ENCODE measurements around the gene CGB2. TPM values are rescaled to one million over a fixed set of nuclear protein-coding genes. Genes with fewer than 3 reads are reported as not detected.

Gene CGB2
- total and polyA plus RNA-seq, 2 of the 13 experiments (the other 11 are each of a cell fraction or from before 2014, with no cell fraction given), result not detected

DNA sequence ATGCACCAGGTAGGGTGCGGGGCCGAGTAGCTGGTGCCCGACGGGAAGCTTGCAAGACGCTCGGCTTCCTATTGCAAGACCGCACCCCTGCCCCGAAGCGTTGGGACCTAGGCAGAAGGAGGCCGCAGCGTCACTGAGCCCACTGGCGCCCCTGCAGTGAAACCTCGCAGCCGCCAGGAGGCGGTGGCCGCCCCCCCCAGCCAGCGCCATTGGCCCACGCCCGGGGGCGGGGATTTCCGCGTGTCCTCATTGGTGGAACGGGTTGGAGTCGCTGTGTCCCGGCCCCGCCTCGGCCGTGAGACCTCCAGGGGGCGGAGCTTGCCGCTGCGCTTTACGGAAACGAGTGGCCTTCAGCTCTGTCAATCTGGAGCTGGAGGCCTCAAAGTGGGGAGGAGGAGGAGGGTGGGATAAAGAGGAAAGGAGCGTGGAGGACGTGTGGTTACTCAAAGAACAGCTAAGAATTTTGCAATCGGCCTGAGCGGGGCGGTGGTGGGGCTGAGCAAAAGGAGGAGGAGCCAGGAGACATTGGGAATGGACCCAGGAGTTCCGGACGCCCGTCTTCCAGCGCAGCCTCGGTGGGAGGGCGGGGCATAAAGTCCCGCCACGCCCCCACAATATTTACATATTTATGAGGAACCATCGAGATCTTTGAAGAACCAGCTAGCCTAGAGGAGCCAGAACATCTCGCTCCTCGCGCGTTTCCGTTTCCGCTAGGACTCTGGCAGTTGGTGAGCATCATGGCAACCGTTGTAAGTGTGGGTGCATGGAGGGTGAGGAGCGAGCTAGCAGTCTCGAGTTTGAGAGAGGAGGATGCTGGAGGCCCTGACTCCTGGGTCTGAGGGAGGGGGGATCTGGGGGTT, 38.3 kb upstream of the CGB2 start, which contains the start of the genes GYS1 and RUVBL2 (continued):
- TF ChIP-seq, protein P1, sequence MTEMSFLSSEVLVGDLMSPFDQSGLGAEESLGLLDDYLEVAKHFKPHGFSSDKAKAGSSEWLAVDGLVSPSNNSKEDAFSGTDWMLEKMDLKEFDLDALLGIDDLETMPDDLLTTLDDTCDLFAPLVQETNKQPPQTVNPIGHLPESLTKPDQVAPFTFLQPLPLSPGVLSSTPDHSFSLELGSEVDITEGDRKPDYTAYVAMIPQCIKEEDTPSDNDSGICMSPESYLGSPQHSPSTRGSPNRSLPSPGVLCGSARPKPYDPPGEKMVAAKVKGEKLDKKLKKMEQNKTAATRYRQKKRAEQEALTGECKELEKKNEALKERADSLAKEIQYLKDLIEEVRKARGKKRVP (CRISPR knock-in tag; IDR thresholded peaks at IDR 0.05), result 0 out of 4 replicates have a peak, but pooled peaks of 1 of the 2 experiments have one; percentile 26
- TF ChIP-seq ZNF205 (CRISPR knock-in tag; IDR thresholded peaks at IDR 0.05), result peak; percentile 9; the same call in 1 of the 2 replicates
- no peak; the same call in 1 of the 2 replicates for TF ChIP-seq EEA1 (CRISPR knock-in tag; IDR thresholded peaks at IDR 0.05; ENCODE audit: borderline replicate concordance)
- TF ChIP-seq ZNF501 (CRISPR knock-in tag; IDR thresholded peaks at IDR 0.05), result peak; percentile 16
- TF ChIP-seq CCDC6 (CRISPR knock-in tag; IDR thresholded peaks at IDR 0.05), result no peak
- TF ChIP-seq, protein P2, sequence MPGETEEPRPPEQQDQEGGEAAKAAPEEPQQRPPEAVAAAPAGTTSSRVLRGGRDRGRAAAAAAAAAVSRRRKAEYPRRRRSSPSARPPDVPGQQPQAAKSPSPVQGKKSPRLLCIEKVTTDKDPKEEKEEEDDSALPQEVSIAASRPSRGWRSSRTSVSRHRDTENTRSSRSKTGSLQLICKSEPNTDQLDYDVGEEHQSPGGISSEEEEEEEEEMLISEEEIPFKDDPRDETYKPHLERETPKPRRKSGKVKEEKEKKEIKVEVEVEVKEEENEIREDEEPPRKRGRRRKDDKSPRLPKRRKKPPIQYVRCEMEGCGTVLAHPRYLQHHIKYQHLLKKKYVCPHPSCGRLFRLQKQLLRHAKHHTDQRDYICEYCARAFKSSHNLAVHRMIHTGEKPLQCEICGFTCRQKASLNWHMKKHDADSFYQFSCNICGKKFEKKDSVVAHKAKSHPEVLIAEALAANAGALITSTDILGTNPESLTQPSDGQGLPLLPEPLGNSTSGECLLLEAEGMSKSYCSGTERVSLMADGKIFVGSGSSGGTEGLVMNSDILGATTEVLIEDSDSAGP (CRISPR knock-in tag; IDR thresholded peaks at IDR 0.05; ENCODE audit: borderline replicate concordance), result peak; percentile 47
- TF ChIP-seq, protein P3, sequence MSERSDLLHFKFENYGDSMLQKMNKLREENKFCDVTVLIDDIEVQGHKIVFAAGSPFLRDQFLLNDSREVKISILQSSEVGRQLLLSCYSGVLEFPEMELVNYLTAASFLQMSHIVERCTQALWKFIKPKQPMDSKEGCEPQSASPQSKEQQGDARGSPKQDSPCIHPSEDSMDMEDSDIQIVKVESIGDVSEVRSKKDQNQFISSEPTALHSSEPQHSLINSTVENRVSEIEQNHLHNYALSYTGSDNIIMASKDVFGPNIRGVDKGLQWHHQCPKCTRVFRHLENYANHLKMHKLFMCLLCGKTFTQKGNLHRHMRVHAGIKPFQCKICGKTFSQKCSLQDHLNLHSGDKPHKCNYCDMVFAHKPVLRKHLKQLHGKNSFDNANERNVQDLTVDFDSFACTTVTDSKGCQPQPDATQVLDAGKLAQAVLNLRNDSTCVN (CRISPR knock-in tag; IDR thresholded peaks at IDR 0.05; ENCODE audit: borderline replicate concordance), result no peak; the same call in 1 of the 2 replicates
- TF ChIP-seq HDAC6 (IDR thresholded peaks at IDR 0.05; ENCODE audit: low read depth, low read length), result no peak
- TF ChIP-seq ZNF616 (CRISPR knock-in tag; IDR thresholded peaks at IDR 0.05; ENCODE audit: low read depth), result no peak
- TF ChIP-seq YY1 (IDR thresholded peaks at IDR 0.05; ENCODE audit: insufficient read depth, insufficient replicate concordance, low read depth, low read length), result peak; percentile 87
- TF ChIP-seq ZNF329 (CRISPR knock-in tag; IDR thresholded peaks at IDR 0.05; ENCODE audit: low read depth), result peak; percentile 33; the same call in 1 of the 2 replicates
- no peak for TF ChIP-seq KAT2B (IDR thresholded peaks at IDR 0.05; ENCODE audit: borderline replicate concordance, low read depth, low read length)
- no peak for TF ChIP-seq RARG (CRISPR knock-in tag; IDR thresholded peaks at IDR 0.05; ENCODE audit: low read depth)
- no peak; the same call in 1 of the 2 replicates for TF ChIP-seq SP140L (CRISPR knock-in tag; IDR thresholded peaks at IDR 0.05; ENCODE audit: borderline replicate concordance)
- TF ChIP-seq PHF21A (CRISPR knock-in tag; IDR thresholded peaks at IDR 0.05), result peak; percentile 74; the same call in 1 of the 2 replicates
- TF ChIP-seq, protein P4, sequence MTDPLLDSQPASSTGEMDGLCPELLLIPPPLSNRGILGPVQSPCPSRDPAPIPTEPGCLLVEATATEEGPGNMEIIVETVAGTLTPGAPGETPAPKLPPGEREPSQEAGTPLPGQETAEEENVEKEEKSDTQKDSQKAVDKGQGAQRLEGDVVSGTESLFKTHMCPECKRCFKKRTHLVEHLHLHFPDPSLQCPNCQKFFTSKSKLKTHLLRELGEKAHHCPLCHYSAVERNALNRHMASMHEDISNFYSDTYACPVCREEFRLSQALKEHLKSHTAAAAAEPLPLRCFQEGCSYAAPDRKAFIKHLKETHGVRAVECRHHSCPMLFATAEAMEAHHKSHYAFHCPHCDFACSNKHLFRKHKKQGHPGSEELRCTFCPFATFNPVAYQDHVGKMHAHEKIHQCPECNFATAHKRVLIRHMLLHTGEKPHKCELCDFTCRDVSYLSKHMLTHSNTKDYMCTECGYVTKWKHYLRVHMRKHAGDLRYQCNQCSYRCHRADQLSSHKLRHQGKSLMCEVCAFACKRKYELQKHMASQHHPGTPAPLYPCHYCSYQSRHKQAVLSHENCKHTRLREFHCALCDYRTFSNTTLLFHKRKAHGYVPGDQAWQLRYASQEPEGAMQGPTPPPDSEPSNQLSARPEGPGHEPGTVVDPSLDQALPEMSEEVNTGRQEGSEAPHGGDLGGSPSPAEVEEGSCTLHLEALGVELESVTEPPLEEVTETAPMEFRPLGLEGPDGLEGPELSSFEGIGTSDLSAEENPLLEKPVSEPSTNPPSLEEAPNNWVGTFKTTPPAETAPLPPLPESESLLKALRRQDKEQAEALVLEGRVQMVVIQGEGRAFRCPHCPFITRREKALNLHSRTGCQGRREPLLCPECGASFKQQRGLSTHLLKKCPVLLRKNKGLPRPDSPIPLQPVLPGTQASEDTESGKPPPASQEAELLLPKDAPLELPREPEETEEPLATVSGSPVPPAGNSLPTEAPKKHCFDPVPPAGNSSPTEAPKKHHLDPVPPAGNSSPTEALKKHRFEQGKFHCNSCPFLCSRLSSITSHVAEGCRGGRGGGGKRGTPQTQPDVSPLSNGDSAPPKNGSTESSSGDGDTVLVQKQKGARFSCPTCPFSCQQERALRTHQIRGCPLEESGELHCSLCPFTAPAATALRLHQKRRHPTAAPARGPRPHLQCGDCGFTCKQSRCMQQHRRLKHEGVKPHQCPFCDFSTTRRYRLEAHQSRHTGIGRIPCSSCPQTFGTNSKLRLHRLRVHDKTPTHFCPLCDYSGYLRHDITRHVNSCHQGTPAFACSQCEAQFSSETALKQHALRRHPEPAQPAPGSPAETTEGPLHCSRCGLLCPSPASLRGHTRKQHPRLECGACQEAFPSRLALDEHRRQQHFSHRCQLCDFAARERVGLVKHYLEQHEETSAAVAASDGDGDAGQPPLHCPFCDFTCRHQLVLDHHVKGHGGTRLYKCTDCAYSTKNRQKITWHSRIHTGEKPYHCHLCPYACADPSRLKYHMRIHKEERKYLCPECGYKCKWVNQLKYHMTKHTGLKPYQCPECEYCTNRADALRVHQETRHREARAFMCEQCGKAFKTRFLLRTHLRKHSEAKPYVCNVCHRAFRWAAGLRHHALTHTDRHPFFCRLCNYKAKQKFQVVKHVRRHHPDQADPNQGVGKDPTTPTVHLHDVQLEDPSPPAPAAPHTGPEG (CRISPR knock-in tag; IDR thresholded peaks at IDR 0.05), result no peak
- TF ChIP-seq RFXANK (CRISPR knock-in tag; IDR thresholded peaks at IDR 0.05), result peak; percentile 56; the same call in 1 of the 2 replicates
- TF ChIP-seq HNRNPL (IDR thresholded peaks at IDR 0.05; ENCODE audit: low read depth, low read length), result no peak
- TF ChIP-seq SP2 (CRISPR knock-in tag; IDR thresholded peaks at IDR 0.05), result peak; percentile 94
